ENCODE measurements around the gene PCDHA3.

- TF ChIP-seq POLR2A (IDR thresholded peaks at IDR 0.05; ENCODE audit: low read depth, low read length) = no peak
- no peak for TF ChIP-seq POU2F2 (IDR thresholded peaks at IDR 0.05; ENCODE audit: low read depth, low read length)
- TF ChIP-seq POLR2AphosphoS5 (IDR thresholded peaks at IDR 0.05; ENCODE audit: low read depth, low read length) = no peak
Observed at GRCh38 chr5:140840978-140841962, 40.4 kb downstream of the PCDHA3 start, which contains the start of gene PCDHA8.
